BLaER1 treated with 17β-estradiol and CSF1 and Interleukin-3, amounts not matched to agents 10 nM and 100 nM (cell line): ENCODE data around the gene LRBA.

Source experiments
- H3K27ac ChIP-seq, 11 experiments: shearing (Covaris generic); formaldehyde crosslinking; 2 replicates each; pipeline ENCODE4 v1.8.1; 2022
- H3K27me3 ChIP-seq, 11 experiments: shearing (Covaris generic); formaldehyde crosslinking; 2 replicates each; pipeline ENCODE4 v1.8.1; 2022
- H3K36me3 ChIP-seq, 11 experiments: shearing (Covaris generic); formaldehyde crosslinking; 2 replicates each; pipeline ENCODE4 v1.8.1; 2022
- H3K4me1 ChIP-seq, 10 experiments: shearing (Covaris generic); formaldehyde crosslinking; 2 replicates each; pipeline ENCODE4 v1.8.1; 2022
- H3K4me2 ChIP-seq, 11 experiments: shearing (Covaris generic); formaldehyde crosslinking; 2 replicates each; pipeline ENCODE4 v1.8.1; 2022
- H3K4me3 ChIP-seq, 10 experiments: shearing (Covaris generic); formaldehyde crosslinking; 2 replicates each; pipeline ENCODE4 v1.8.1; 2022
- H3K9ac ChIP-seq, 11 experiments: shearing (Covaris generic); formaldehyde crosslinking; 2 replicates each; pipeline ENCODE4 v1.8.1; 2022
- H3K9me3 ChIP-seq, 11 experiments: shearing (Covaris generic); formaldehyde crosslinking; replicated peaks in 1 of 11; 2 replicates each; pipeline ENCODE4 v1.8.1; 2022
- H4K20me1 ChIP-seq, 11 experiments: shearing (Covaris generic); formaldehyde crosslinking; 2 replicates each; pipeline ENCODE4 v1.8.1; 2022
- Cebpa-rat ChIP-seq, 11 experiments: shearing (Covaris generic); IDR thresholded peaks; 2 replicates each; pipeline ENCODE4 v1.8.1; 2022

Gene LRBA

GRCh38 chr4:150609131-150609530 lies 406.0 kb downstream of the LRBA start:
- no peak overlapping the region for H3K4me2 ChIP-seq
- no peaks in the 10 kb centered on the region for H3K36me3 ChIP-seq
- H3K27me3 ChIP-seq, result no peaks in the 10 kb centered on the region
- H3K9ac ChIP-seq, result no peak overlapping the region
- H3K4me3 ChIP-seq, result no peak overlapping the region
- no peak for TF ChIP-seq Cebpa-rat (IDR thresholded peaks at IDR 0.05)
- H3K9me3 ChIP-seq, result no peaks in the 10 kb centered on the region
- H3K4me1 ChIP-seq, result no peaks in the 10 kb centered on the region
- no peaks in the 10 kb centered on the region for H4K20me1 ChIP-seq
- H3K27ac ChIP-seq, result no peak overlapping the region

GRCh38 chr4:150600812-150601445 lies 414.2 kb downstream of the LRBA start:
- Histone ChIP-seq H3K27ac (no peak overlapping the region), H3K4me2 (no peak overlapping the region), H3K27me3 (no peaks in the 10 kb centered on the region), H3K4me1 (no peaks in the 10 kb centered on the region), H3K4me3 (no peak overlapping the region), H4K20me1 (no peaks in the 10 kb centered on the region), H3K9me3 (no peaks in the 10 kb centered on the region), H3K9ac (no peak overlapping the region), H3K36me3 (0 out of 22 replicates have a peak, but pooled peaks cover 0 to 3% (median 0%) of the 10 kb centered on the region in 11 experiments)
- no peak for TF ChIP-seq Cebpa-rat (IDR thresholded peaks at IDR 0.05)

- H3K27ac ChIP-seq, result no peak overlapping the region
- no peaks in the 10 kb centered on the region for H3K4me1 ChIP-seq
- no peak overlapping the region for H3K9ac ChIP-seq
- H3K4me2 ChIP-seq, result no peak overlapping the region
- no peak for TF ChIP-seq Cebpa-rat (IDR thresholded peaks at IDR 0.05)
- no peaks in the 10 kb centered on the region for H4K20me1 ChIP-seq
- H3K4me3 ChIP-seq, result no peak overlapping the region
- no peaks in the 10 kb centered on the region for H3K27me3 ChIP-seq
- H3K36me3 ChIP-seq, result 0 out of 22 replicates have a peak, but pooled peaks cover 0 to 3% (median 0%) of the 10 kb centered on the region in 11 experiments
- no peaks in the 10 kb centered on the region for H3K9me3 ChIP-seq
Measured at GRCh38 chr4:150599547-150599946, 415.5 kb downstream of the LRBA start.

GRCh38 chr4:150598909-150599308 lies 416.2 kb downstream of the LRBA start:
- no peak overlapping the region for H3K9ac ChIP-seq
- H3K4me3 ChIP-seq, result no peak overlapping the region
- H4K20me1 ChIP-seq, result no peaks in the 10 kb centered on the region
- no peak for TF ChIP-seq Cebpa-rat (IDR thresholded peaks at IDR 0.05)
- H3K4me2 ChIP-seq, result no peak overlapping the region
- no peaks in the 10 kb centered on the region for H3K27me3 ChIP-seq
- 0 out of 22 replicates have a peak, but pooled peaks cover 0 to 3% (median 0%) of the 10 kb centered on the region in 11 experiments for H3K36me3 ChIP-seq
- no peaks in the 10 kb centered on the region for H3K9me3 ChIP-seq
- H3K27ac ChIP-seq, result no peak overlapping the region
- no peaks in the 10 kb centered on the region for H3K4me1 ChIP-seq

- H4K20me1 ChIP-seq, result no peaks in the 10 kb centered on the region
- no peak overlapping the region for H3K4me2 ChIP-seq
- no peaks in the 10 kb centered on the region for H3K9me3 ChIP-seq
- TF ChIP-seq Cebpa-rat (IDR thresholded peaks at IDR 0.05), result no peak
- no peaks in the 10 kb centered on the region for H3K4me1 ChIP-seq
- H3K36me3 ChIP-seq, result peaks cover 0 to 10% (median 0%) of the 10 kb centered on the region in 11 experiments; a peak in 1 of 22 replicates
- no peaks in the 10 kb centered on the region for H3K27me3 ChIP-seq
- no peak overlapping the region for H3K27ac ChIP-seq
- no peak overlapping the region for H3K4me3 ChIP-seq
- H3K9ac ChIP-seq, result no peak overlapping the region
Measured at GRCh38 chr4:150593996-150594395, 421.1 kb downstream of the LRBA start.

- H3K4me1 ChIP-seq, result no peaks in the 10 kb centered on the region
- TF ChIP-seq Cebpa-rat (IDR thresholded peaks at IDR 0.05), result no peak
- no peak overlapping the region for H3K4me3 ChIP-seq
Measured at GRCh38 chr4:150591904-150592303, 423.2 kb downstream of the LRBA start.

GRCh38 chr4:150591406-150591805 lies 423.7 kb downstream of the LRBA start:
- no peak overlapping the region for H3K4me2 ChIP-seq
- no peaks in the 10 kb centered on the region for H3K4me1 ChIP-seq
- peaks cover 0 to 16% (median 0%) of the 10 kb centered on the region in 11 experiments; a peak in 3 of 22 replicates for H3K36me3 ChIP-seq
- H3K9ac ChIP-seq, result no peak overlapping the region
- no peak overlapping the region for H3K4me3 ChIP-seq
- no peaks in the 10 kb centered on the region for H3K27me3 ChIP-seq
- H4K20me1 ChIP-seq, result no peaks in the 10 kb centered on the region
- H3K9me3 ChIP-seq, result no peaks in the 10 kb centered on the region
- no peak overlapping the region for H3K27ac ChIP-seq
- no peak for TF ChIP-seq Cebpa-rat (IDR thresholded peaks at IDR 0.05)

More at GRCh38 chr4:150591904-150592303, 423.2 kb downstream of the LRBA start:
- Histone ChIP-seq H3K9me3 (no peaks in the 10 kb centered on the region), H3K4me2 (no peak overlapping the region), H3K36me3 (peaks cover 0 to 16% (median 0%) of the 10 kb centered on the region in 11 experiments; a peak in 3 of 22 replicates), H3K9ac (no peak overlapping the region), H3K27ac (no peak overlapping the region), H4K20me1 (no peaks in the 10 kb centered on the region), H3K27me3 (no peaks in the 10 kb centered on the region)

- Histone ChIP-seq H3K4me3 (no peak overlapping the region), H3K9ac (no peak overlapping the region), H3K27me3 (no peaks in the 10 kb centered on the region), H3K27ac (no peak overlapping the region), H3K4me2 (no peak overlapping the region), H3K4me1 (no peaks in the 10 kb centered on the region), H4K20me1 (no peaks in the 10 kb centered on the region), H3K36me3 (peaks cover 0 to 16% (median 0%) of the 10 kb centered on the region in 11 experiments; a peak in 3 of 22 replicates), H3K9me3 (no peaks in the 10 kb centered on the region)
- TF ChIP-seq Cebpa-rat (IDR thresholded peaks at IDR 0.05), result no peak
Measured at GRCh38 chr4:150590631-150591030, 424.5 kb downstream of the LRBA start.

- Histone ChIP-seq H3K27me3 (no peaks in the 10 kb centered on the region), H3K36me3 (peaks cover 0 to 16% (median under 1%) of the 10 kb centered on the region in 11 experiments; a peak in 5 of 22 replicates), H3K27ac (no peak overlapping the region), H3K4me2 (no peak overlapping the region), H3K4me1 (no peaks in the 10 kb centered on the region), H3K9me3 (peaks cover 0 to under 1% (median 0%) of the 10 kb centered on the region in 11 experiments; a peak in 3 of 22 replicates), H4K20me1 (no peaks in the 10 kb centered on the region), H3K9ac (no peak overlapping the region), H3K4me3 (no peak overlapping the region)
- no peak for TF ChIP-seq Cebpa-rat (IDR thresholded peaks at IDR 0.05)
Measured at GRCh38 chr4:150589157-150589556, 425.9 kb downstream of the LRBA start.

GRCh38 chr4:150588316-150588715 lies 426.8 kb downstream of the LRBA start:
- no peak overlapping the region for H3K27ac ChIP-seq
- no peak overlapping the region for H3K4me3 ChIP-seq
- TF ChIP-seq Cebpa-rat (IDR thresholded peaks at IDR 0.05), result no peak

More at GRCh38 chr4:150588316-150588715, 426.8 kb downstream of the LRBA start:
- Histone ChIP-seq H3K4me2 (no peak overlapping the region), H3K9ac (no peak overlapping the region), H3K27me3 (no peaks in the 10 kb centered on the region), H3K36me3 (peaks cover 7 to 23% (median 8%) of the 10 kb centered on the region in 11 experiments; a peak in 21 of 22 replicates), H4K20me1 (no peaks in the 10 kb centered on the region), H3K9me3 (peaks cover 7 to 9% (median 8%) of the 10 kb centered on the region in 11 experiments), H3K4me1 (no peaks in the 10 kb centered on the region)
